Lower lobe of right lung (tissue), 2 donors: ENCODE data around the gene KCNIP1. TPM values are rescaled to one million over a fixed set of nuclear protein-coding genes. Genes with fewer than 3 reads are reported as not detected.

Experiments used
- ATAC-seq, 2 donors: fragments of 200-7000 bp; cut with Tn5 transposase; one replicate each; pipeline ENCODE4 v1.9.1; 2020 to 2022; ENCODE audit warnings: mild to moderate bottlenecking in 2 of 2, moderate library complexity in 2 of 2
- DNase-seq: peaks from one replicate; pipeline ENCODE4 v3.0.0-alpha.2; 2020
- H3K27ac ChIP-seq: fragments of 200-600 bp; one replicate; pipeline ENCODE4 v1.8.0; 2022
- H3K27me3 ChIP-seq: fragments of 200-600 bp; one replicate; pipeline ENCODE4 v1.8.0; 2022; ENCODE audit warnings: low read depth
- H3K36me3 ChIP-seq: fragments of 200-600 bp; one replicate; pipeline ENCODE4 v1.8.0; 2022; ENCODE audit warnings: mild to moderate bottlenecking
- H3K4me1 ChIP-seq: fragments of 200-600 bp; one replicate; pipeline ENCODE4 v1.8.0; 2022
- H3K4me3 ChIP-seq: fragments of 200-600 bp; one replicate; pipeline ENCODE4 v1.8.0; 2022; ENCODE audit warnings: mild to moderate bottlenecking
- H3K9me3 ChIP-seq: fragments of 200-600 bp; one replicate; pipeline ENCODE4 v1.8.0; 2022
- CTCF ChIP-seq: fragments of 200-600 bp; IDR thresholded peaks from one replicate; pipeline ENCODE4 v1.8.0; 2022; ENCODE audit warnings: antibody characterized with exemption, mild to moderate bottlenecking
- intact Hi-C: fragments of 100-400 bp; cut with DNase I; formaldehyde crosslinking; loops from one replicate; pipeline ENCODE4 v1.11.0; 2022
- total RNA-seq: library from RNA; stranded (reverse); fragmentation: NEBNext Ultra II Directional; extraction: Animal tissue kit (Norgen Biotek cat#: 25700); gene quantifications from one replicate; pipeline ENCODE4 v1.2.1, GENCODE V29; 2021
- donor health status: DM: no; HTN: yes; CAD: no; lungs with severe emphysema.

KCNIP1 gene
- total RNA-seq, 1 donor from 2014 or later, result 1.7 TPM

DNA sequence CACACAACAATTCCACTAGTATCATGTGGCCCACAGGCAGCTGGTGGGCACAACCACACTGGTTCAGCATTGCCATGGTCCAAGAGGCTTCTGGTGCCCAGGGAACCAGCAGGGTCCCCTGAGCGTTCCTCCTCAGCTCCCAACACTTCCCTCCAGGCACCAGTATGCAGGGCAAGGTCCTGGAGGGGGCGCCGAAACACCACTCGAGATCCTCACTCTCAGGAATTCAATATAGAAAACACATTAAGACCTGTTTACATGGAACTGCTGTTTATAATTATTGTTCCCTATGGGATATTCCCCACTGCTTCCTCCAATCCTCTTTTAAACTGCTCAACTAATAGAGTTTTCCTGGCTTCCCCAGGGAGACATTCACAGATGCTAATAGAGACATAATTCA lies 187.8 kb downstream of the KCNIP1 start:
- Histone ChIP-seq H3K9me3 (no peaks in the 10 kb centered on the region), H3K27ac (no peak overlapping the region), H3K4me1 (no peaks in the 10 kb centered on the region), H3K27me3 (peaks cover 24% of the 10 kb centered on the region), H3K36me3 (no peaks in the 10 kb centered on the region), H3K4me3 (no peak overlapping the region)
- no peak for DNase-seq
- no peak for ATAC-seq
- intact Hi-C loops, result no loop called here
- TF ChIP-seq CTCF, result no peak

DNA sequence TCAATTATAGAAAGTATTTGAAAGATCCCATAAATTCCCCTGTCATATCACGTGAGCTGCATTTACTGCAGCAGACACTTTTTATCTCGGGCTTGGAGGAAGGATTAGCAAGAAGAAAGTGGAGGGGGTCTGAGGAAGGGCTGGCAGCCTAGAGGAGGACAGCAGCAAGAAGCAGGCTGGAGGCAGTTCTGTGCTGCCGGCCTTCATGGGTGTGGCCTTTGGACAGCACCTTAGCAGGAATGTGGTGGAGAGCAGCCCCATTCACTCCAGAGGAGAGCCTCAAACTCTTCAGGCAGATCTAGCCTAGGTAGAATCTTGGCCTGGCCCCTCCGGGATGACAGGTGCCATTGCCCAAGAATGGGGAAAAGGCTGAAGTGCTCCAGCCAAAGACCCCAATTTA lies 189.9 kb downstream of the KCNIP1 start:
- intact Hi-C loops, result no loop called here
- peaks cover 28% of the 10 kb centered on the region for H3K27me3 ChIP-seq
- no peak for TF ChIP-seq CTCF
- H3K36me3 ChIP-seq, result no peaks in the 10 kb centered on the region
- H3K4me3 ChIP-seq, result no peak overlapping the region
- no peaks in the 10 kb centered on the region for H3K4me1 ChIP-seq
- DNase-seq (no peak), ATAC-seq (no peak)
- no peaks in the 10 kb centered on the region for H3K9me3 ChIP-seq
- H3K27ac ChIP-seq, result no peak overlapping the region

- peaks cover 36% of the 10 kb centered on the region for H3K27me3 ChIP-seq
- no peaks in the 10 kb centered on the region for H3K4me1 ChIP-seq
- no peaks in the 10 kb centered on the region for H3K9me3 ChIP-seq
- no peak for TF ChIP-seq CTCF
- ATAC-seq, result no peak
- H3K36me3 ChIP-seq, result no peaks in the 10 kb centered on the region
- no peak for DNase-seq
- H3K27ac ChIP-seq, result no peak overlapping the region
- intact Hi-C loops, result no loop called here
- no peak overlapping the region for H3K4me3 ChIP-seq
These were observed 191.1 kb downstream of the KCNIP1 start for GRCh38 chr5:170694911-170695310.

- Histone ChIP-seq H3K27ac (no peak overlapping the region), H3K4me1 (no peaks in the 10 kb centered on the region), H3K9me3 (no peaks in the 10 kb centered on the region), H3K36me3 (no peaks in the 10 kb centered on the region), H3K4me3 (no peak overlapping the region), H3K27me3 (peaks cover 29% of the 10 kb centered on the region)
- TF ChIP-seq CTCF, result no peak
- ATAC-seq (no peak), DNase-seq (no peak)
- intact Hi-C loops, result no loop called here
These were observed 193.2 kb downstream of the KCNIP1 start for GRCh38 chr5:170697031-170697430.

DNA sequence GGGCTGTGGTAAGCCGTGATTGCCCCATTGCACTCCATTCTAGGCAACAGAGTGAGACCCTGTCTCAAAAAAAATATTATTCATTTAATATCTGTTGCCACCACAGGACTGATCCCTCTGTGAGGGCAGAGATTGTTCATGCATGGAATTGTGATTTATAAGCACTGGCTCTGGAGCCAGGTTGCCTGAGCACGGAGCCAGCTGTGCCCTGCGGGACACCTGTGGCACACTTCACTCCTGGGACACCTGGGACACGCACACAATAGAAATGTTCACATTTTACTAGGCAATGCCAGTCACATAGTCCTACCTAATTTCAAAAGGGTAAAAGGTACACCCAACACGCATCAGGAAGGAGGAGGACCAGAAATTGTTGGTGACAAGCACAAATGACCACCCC lies 196.7 kb downstream of the KCNIP1 start:
- no peaks in the 10 kb centered on the region for H3K9me3 ChIP-seq
- no peak for ATAC-seq
- no peaks in the 10 kb centered on the region for H3K4me1 ChIP-seq
- no peaks in the 10 kb centered on the region for H3K36me3 ChIP-seq
- H3K27ac ChIP-seq, result no peak overlapping the region
- intact Hi-C loops, result no loop called here
- no peak overlapping the region for H3K4me3 ChIP-seq
- TF ChIP-seq CTCF, result no peak
- DNase-seq, result no peak
- H3K27me3 ChIP-seq, result peaks cover 16% of the 10 kb centered on the region

DNA sequence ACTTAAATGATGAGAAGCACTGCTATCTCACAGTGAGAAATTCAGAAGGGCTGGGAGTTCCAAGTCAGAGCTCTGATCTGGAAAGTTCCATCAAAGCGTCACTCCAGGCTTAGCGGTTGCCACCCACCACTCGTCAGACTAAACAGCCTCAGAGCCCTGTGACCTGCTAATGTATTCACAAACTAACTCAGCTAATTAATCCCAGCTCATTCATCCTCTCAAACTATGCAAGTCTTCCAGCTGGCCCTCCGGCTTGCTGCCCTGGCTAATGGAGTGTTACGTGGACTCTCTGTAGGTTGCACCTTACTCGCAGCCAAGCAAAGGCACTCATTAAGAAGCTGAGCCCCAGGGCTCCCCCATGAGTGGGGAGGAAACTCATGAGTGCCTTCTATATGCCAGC lies 197.5 kb downstream of the KCNIP1 start:
- Histone ChIP-seq H3K27me3 (peaks cover 16% of the 10 kb centered on the region), H3K4me3 (no peak overlapping the region), H3K36me3 (no peaks in the 10 kb centered on the region), H3K27ac (no peak overlapping the region), H3K9me3 (no peaks in the 10 kb centered on the region), H3K4me1 (no peaks in the 10 kb centered on the region)
- TF ChIP-seq CTCF, result no peak
- intact Hi-C loops, result no loop called here
- no peak for DNase-seq
- ATAC-seq, result no peak
